Stimulated activated CD8-positive, alpha-beta memory T cell treated with anti-CD3 and anti-CD28 coated beads, Interleukin-2, amount 100 ng/mL, for 1 hour (primary cell): ENCODE results near the gene DPAGT1.
"Not testable (repeated sequence)": the region's sequence is repeated elsewhere in the genome, so short reads cannot be mapped to it uniquely, and the experiment has no call there.

Source experiments
- DNase-seq, 2 donors: peaks; one replicate each; pipeline ENCODE4 v3.0.0-alpha.2; 2020; ENCODE audit warnings: low read depth in 2 of 2

The DPAGT1 gene

GRCh38 chr11:119093942-119094815 is 7.5 kb downstream of the DPAGT1 start:
- DNase-seq, result no peak

GRCh38 chr11:119092880-119093842 is 8.5 kb downstream of the DPAGT1 start:
- DNase-seq, result no peak

- no peak for DNase-seq
Measured at GRCh38 chr11:119091966-119092879, 9.4 kb downstream of the DPAGT1 start.

DNA sequence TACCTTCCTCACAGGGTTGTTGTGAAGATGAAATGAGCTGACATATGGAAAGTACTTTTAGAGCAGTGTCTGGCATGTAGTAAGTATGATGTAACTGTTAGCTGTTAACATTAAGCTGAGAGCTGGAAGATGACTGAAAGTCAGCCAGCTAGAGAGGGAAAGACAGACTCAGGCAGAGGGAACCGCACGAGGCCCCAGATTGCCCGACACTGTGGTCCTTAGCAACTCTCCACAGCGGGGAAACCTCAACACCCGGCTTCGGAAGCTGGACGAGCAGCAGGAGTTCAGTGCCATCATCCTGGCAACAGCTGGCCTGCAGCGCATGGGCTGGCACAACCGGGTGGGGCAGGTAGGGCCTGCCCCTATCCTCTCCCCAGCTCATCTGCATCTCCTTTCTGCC is 10.5 kb downstream of the DPAGT1 start:
- DNase-seq, result no peak

GRCh38 chr11:119089319-119089718 is 12.3 kb downstream of the DPAGT1 start:
- no peak for DNase-seq

GRCh38 chr11:119088406-119088805 is 13.2 kb downstream of the DPAGT1 start:
- no peak for DNase-seq

DNA sequence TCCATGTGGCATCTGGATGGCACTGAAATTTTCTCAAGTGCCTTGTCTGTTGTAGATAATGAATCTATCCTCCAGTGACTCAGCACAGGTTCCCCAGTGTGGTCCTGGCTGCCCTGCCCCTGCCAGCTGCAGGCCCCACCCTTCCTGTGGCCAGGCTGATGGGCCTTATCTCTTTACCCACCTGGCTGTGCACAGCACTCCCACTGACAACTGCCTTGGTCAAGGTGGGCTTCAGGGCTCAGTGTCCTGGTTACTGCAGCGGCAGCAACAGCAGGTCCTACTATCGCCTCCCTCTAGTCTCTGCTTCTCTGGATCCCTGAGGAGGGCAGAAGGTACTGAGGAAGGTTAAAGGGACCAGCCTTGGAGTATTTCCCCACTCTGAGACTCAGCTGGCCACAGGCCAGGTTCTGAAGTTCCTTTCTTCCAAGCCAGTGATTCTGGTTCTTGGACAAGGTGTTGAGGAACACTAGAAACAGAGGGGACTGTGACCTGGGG is 13.9 kb downstream of the DPAGT1 start:
- no peak for DNase-seq

GRCh38 chr11:119087123-119087522 is 14.5 kb downstream of the DPAGT1 start:
- no peak for DNase-seq

- DNase-seq, result no peak
Measured at GRCh38 chr11:119085437-119085847, 16.2 kb downstream of the DPAGT1 start.

DNA sequence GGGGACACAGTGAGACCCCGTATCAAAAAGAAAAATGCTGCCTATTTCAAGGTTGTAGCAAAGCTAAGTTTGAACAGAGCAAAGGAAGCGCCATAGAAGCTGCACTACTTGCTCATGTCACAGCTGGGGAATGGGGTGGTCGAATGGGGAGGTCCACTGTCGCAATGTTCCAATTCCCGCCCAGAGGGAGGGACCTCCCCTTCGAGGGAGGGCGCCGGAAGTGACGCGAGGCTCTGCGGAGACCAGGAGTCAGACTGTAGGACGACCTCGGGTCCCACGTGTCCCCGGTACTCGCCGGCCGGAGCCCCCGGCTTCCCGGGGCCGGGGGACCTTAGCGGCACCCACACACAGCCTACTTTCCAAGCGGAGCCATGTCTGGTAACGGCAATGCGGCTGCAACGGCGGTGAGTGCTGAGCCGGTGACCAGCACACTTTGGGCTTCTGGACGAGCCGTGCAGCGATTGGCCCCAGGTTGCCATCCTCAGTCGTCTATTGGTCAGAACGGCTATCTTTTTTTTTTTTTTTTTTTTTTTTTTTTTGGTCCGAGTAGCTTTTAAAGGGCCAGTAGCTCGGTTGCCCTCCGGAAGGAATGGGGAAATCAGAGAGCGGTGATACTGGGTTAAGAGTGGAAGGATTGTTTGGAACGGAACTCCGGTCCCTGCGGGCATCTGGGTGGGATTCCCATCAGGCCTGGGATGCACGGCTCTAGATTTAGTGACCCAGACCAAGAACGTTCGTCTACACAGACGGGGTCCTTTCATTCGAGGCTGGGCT is 16.8 kb downstream of the DPAGT1 start, which contains the start of gene HMBS:
TSS of gene HMBS (plus strand) at position 219 of the 774 bp plus-strand sequence. CDS start at position 372, 153 bp downstream.
- peak; percentile 73 to 83 for DNase-seq

- no peak for DNase-seq
Measured at GRCh38 chr11:119081682-119082260, 19.9 kb downstream of the DPAGT1 start.

DNA sequence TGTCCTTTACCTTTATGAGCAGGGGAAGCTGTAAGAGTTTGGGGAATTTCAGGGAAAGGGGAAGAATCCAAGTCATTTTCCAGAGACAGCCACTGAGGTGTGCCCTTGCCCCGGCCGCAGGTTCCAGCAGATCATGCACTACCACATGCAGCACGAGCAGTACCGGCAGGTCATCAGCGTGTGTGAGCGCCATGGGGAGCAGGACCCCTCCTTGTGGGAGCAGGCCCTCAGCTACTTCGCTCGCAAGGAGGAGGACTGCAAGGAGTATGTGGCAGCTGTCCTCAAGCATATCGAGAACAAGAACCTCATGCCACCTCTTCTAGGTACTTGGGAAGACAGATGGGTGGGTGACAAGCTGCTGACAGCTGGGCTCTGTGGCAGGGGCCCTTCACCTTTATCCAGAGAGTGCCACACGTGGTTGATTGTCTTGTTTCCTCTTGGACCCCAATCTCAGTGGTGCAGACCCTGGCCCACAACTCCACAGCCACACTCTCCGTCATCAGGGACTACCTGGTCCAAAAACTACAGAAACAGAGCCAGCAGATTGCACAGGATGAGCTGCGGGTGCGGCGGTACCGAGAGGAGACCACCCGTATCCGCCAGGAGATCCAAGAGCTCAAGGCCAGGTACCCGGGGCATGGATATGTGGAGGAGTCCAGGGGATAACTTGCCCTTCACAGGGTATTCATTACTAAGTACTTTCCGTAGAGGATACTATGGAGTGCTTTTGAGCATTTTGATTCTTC is 22.8 kb downstream of the DPAGT1 start:
- DNase-seq, result no peak

- no peak for DNase-seq
Measured at GRCh38 chr11:119077839-119078238, 23.8 kb downstream of the DPAGT1 start.

DNA sequence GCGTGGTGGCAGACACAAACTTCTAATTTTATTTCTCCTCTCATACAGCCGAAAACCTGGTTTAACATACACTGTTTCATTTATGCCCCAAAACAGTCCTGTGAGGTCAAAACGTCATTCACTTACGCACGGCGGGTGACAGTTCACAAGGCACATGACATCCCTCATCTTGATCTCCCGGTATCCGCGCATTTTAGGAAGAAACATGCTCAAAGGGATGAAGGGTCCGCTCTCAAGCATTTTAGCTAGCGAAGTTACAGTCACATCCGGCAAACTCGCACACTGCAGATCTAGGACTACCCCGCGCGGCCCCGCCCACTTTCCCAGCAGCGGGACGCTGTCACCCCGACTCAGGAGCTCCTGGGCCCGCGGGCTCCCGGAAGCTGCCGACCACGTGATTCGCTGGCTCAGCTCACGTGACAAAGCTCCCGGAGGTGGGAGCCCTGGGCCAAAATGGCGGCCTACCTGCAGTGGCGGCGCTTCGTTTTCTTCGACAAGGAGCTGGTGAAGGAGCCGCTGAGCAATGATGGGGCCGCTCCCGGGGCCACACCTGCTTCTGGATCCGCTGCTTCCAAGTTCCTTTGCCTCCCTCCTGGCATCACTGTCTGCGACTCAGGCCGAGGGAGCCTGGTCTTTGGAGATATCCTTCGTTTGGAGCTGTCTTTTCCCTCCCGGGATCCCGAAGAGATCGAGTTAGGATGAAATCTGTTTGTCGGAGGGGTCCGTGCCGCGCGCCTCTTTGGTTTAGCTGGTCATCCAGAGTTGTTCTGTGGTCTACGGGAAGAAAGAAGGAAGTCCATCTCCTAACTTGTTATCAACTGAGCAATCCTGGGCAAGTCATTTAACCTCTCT is 34.1 kb downstream of the DPAGT1 start, which contains the start of gene VPS11:
TSS of gene VPS11 (plus strand) at position 448 of the 852 bp plus-strand sequence. CDS start at position 454, 6 bp downstream.
- DNase-seq, result peak; percentile 95 to 98

GRCh38 chr11:119065369-119065768 is 36.3 kb downstream of the DPAGT1 start:
- peak in 1 of 2 donors; percentile 10 for DNase-seq

DNA sequence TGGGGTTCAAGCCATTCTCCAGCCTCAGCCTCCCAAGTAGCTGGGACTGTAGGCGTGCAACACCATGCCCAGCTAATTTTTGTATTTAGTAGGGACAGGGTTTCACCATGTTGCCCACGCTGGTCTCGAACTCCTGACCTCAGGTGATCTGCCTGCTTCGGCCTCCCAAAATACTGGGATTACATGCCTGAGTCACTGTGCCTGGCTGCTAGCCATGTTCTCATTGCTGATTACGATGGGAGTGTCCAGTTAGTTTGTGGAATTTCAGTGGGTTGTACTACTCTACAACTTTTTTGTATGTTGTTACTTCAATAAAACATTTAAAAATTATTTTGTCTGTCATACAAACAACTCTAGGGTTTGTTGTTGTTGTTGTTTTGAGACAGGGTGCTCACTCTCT is 38.9 kb downstream of the DPAGT1 start:
- DNase-seq, result no peak

DNA sequence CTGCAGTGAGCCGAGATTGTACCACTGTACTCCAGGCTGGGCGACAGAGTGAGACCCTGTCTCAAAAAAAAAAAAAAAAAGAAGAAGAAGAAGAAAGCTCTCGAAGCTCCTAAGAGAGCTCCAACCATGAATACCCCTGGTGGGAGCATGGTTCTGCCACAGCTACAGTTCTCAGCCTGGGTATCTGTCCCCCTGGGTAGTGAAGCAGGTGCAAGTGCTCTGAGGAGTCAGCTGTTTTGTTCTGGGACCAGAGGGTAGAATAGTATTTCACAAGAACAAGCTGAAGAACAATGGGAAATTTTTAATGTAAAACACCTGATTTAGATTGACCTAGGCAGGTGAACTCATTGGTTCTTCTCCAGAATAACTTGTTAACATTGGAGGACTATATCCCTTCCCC is 40.4 kb downstream of the DPAGT1 start:
- DNase-seq, result no peak

- DNase-seq, result not testable (repeated sequence)
Measured at GRCh38 chr11:119059128-119059527, 42.5 kb downstream of the DPAGT1 start.
